ENCODE data around the gene DNAJB14.

The DNAJB14 gene

DNA sequence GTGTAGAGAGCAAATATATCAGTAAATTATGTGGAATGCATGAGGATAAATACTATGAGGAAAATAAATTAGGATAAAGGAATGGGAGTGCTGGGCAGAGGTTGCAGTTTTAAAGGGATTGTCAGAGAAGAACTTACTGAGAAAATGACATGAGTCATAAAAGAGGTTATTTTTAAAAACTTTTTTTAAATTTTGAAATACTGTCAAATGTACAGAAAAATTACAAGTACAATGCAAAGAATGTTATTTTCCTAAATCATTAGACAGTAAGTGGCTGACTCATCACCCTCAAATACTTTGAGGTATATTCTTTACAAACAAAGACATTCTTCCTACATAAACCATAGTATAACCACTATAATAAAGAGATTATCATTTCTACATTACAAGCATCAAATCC lies 33.5 kb upstream of the DNAJB14 start:
- H3K4me3 Mint-ChIP-seq: no peak overlapping the region
- H3K4me1 Mint-ChIP-seq: no peaks in the 10 kb centered on the region
- H3K27ac Mint-ChIP-seq: no peak overlapping the region
- no peak for DNase-seq
- TF ChIP-seq, protein P1, sequence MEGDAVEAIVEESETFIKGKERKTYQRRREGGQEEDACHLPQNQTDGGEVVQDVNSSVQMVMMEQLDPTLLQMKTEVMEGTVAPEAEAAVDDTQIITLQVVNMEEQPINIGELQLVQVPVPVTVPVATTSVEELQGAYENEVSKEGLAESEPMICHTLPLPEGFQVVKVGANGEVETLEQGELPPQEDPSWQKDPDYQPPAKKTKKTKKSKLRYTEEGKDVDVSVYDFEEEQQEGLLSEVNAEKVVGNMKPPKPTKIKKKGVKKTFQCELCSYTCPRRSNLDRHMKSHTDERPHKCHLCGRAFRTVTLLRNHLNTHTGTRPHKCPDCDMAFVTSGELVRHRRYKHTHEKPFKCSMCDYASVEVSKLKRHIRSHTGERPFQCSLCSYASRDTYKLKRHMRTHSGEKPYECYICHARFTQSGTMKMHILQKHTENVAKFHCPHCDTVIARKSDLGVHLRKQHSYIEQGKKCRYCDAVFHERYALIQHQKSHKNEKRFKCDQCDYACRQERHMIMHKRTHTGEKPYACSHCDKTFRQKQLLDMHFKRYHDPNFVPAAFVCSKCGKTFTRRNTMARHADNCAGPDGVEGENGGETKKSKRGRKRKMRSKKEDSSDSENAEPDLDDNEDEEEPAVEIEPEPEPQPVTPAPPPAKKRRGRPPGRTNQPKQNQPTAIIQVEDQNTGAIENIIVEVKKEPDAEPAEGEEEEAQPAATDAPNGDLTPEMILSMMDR (IDR thresholded peaks at IDR 0.05): no peak
- H3K36me3 Mint-ChIP-seq (ENCODE audit: low read depth): no peaks in the 10 kb centered on the region
- no peaks in the 10 kb centered on the region for H3K27me3 Mint-ChIP-seq (ENCODE audit: low read depth, poor library complexity)
- H3K9me3 Mint-ChIP-seq: no peaks in the 10 kb centered on the region

DNA sequence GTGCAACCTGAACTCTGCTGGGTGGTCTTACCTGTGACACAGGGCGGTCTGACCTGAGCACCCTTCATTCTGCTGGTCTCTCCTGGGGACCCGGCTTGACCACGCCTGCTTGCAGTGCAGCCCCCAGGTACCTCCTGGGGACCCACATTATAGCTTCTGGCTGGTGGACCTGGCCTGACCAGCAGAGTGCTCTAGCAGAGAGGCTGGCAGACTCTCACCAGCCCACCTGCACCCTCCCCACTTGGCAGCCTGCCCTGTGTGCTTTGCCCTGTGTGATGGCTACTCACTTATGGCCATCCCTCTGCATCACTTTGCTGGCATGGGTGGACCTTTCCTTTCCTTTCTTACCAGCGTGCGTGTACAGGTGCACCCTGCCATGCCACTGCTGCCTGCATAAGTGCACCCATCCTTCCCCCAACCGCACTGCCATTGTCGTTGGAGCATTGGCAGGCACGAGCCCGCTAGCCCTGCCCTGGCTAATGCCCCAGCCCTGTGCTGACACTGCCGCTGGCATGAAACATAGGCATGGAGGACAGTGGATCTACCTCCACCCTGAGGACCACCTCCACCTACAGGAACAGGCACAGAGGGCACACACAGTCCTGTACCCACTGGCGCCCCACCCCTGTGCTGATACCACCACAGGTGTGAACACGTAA lies 25.2 kb upstream of the DNAJB14 start:
- no peaks in the 10 kb centered on the region for H3K36me3 Mint-ChIP-seq (ENCODE audit: low read depth)
- H3K9me3 Mint-ChIP-seq: no peaks in the 10 kb centered on the region
- H3K27me3 Mint-ChIP-seq (ENCODE audit: low read depth, poor library complexity): peaks cover 6% of the 10 kb centered on the region
- TF ChIP-seq, protein P1 (IDR thresholded peaks at IDR 0.05): no peak
- H3K4me1 Mint-ChIP-seq: no peaks in the 10 kb centered on the region
- no peak for DNase-seq
- H3K27ac Mint-ChIP-seq: no peak overlapping the region
- H3K4me3 Mint-ChIP-seq: no peak overlapping the region

DNA sequence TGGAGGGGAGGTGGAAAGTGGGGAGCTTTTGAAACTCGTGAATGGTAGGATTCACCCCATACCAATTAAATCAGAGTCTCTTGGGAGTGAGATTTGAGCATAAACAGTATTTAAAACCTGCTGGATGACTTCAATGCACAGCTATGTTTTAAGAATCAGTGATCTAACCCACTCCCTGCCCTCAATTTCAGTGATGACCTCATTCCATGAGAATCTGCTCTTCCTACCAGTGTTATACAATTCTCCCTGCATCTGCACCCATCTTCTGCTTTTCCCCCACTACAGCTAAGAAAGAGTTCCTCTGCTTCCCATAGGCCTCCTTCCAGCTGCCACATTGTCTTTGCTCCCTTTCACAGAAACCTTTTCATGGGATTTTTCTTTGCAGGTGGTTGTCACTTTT lies 21.9 kb upstream of the DNAJB14 start:
- no peak overlapping the region for H3K27ac Mint-ChIP-seq
- no peaks in the 10 kb centered on the region for H3K4me1 Mint-ChIP-seq
- peaks cover 6% of the 10 kb centered on the region for H3K27me3 Mint-ChIP-seq (ENCODE audit: low read depth, poor library complexity)
- H3K4me3 Mint-ChIP-seq: no peak overlapping the region
- no peaks in the 10 kb centered on the region for H3K9me3 Mint-ChIP-seq
- TF ChIP-seq, protein P1 (IDR thresholded peaks at IDR 0.05): no peak
- H3K36me3 Mint-ChIP-seq (ENCODE audit: low read depth): no peaks in the 10 kb centered on the region
- DNase-seq: no peak

DNA sequence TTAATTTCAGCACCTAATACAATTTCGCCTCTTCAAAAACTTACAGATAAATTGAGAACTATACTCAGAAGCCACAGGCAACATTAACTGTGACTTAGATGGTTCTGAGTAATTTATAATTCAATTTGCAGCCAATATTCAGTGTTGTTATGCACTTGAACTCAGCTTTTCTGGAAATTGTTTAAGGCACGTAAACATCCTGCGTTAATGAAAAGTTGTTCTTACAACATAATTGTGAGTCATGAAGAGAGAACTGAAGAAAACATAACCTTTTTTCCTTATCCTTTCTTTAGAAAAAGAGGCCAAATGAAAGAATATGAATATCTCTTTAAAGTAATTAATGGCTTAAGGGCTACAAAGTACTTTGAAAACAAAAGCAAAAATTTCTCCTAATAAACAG lies 20.3 kb upstream of the DNAJB14 start:
- H3K27ac Mint-ChIP-seq: no peak overlapping the region
- TF ChIP-seq, protein P1 (IDR thresholded peaks at IDR 0.05): no peak

DNA sequence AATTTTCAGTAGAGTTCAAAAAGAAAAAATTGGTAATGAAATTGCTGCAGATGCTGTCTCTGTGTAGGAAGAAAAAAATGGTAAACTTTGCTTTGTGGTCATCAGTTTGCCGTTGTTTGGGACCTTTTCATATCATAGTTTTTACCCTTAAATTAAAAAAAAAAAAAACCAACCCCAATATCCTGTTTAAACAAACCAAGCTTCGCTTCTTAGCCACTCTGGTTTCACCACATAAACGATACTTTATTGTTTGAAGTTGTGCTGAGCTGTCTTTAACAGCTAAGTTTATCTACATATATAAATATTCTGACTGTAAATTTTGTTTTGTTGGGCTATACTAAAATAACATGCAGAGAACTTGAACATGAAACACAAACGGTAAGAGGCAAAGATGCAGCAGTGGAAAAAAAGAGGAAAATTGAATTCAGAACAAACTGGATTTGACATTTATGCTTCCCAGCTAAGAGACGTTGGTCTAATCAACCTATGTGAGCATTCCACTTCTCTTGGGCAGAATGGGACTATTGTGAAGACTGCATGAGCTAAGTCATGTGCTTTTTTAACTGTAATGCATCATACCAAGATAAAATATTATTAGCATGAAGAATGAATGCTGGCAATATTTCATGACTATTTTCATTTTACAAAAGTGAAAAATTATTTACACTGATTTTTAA lies 19.4 kb upstream of the DNAJB14 start:
- Mint-ChIP-seq H3K4me1 (no peaks in the 10 kb centered on the region), H3K36me3 (ENCODE audit: low read depth) (no peaks in the 10 kb centered on the region), H3K27ac (no peak overlapping the region), H3K4me3 (no peak overlapping the region), H3K9me3 (no peaks in the 10 kb centered on the region), H3K27me3 (ENCODE audit: low read depth, poor library complexity) (peaks cover 3% of the 10 kb centered on the region)
- TF ChIP-seq, protein P1 (IDR thresholded peaks at IDR 0.05): no peak
- DNase-seq: no peak

More for the DNA sequence above, 20.3 kb upstream of the DNAJB14 start:
- H3K4me1 Mint-ChIP-seq: no peaks in the 10 kb centered on the region
- H3K4me3 Mint-ChIP-seq: no peak overlapping the region
- no peaks in the 10 kb centered on the region for H3K9me3 Mint-ChIP-seq
- H3K36me3 Mint-ChIP-seq (ENCODE audit: low read depth): no peaks in the 10 kb centered on the region
- no peak for DNase-seq
- peaks cover 5% of the 10 kb centered on the region for H3K27me3 Mint-ChIP-seq (ENCODE audit: low read depth, poor library complexity)

DNA sequence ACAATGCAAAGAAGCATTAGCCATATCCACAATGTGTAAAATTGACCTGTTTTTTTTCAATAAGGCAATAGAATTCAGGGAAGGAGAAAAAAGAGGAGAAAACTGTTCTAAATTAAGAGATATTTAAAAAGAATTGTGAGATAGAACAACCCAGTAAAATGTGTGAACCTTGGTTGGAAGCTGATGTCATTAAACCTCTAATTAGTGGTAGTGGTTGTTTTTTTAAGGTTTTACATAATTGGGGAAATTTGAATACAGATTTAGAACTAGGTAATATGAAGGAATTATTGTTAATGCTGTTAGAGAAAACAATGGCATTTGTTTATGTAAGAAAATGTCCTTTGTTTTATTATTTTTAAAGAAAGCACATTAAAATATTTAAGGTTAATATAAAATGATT lies 18.8 kb upstream of the DNAJB14 start:
- no peaks in the 10 kb centered on the region for H3K9me3 Mint-ChIP-seq
- H3K27me3 Mint-ChIP-seq (ENCODE audit: low read depth, poor library complexity): peaks cover 3% of the 10 kb centered on the region
- H3K4me1 Mint-ChIP-seq: no peaks in the 10 kb centered on the region
- DNase-seq: no peak
- no peak overlapping the region for H3K4me3 Mint-ChIP-seq
- no peak overlapping the region for H3K27ac Mint-ChIP-seq
- TF ChIP-seq, protein P1 (IDR thresholded peaks at IDR 0.05): no peak
- no peaks in the 10 kb centered on the region for H3K36me3 Mint-ChIP-seq (ENCODE audit: low read depth)

All from nephron progenitor cell (in vitro differentiated cells).